DMS 273 (cell line): ENCODE data around the gene SORT1.

Experiments
- DNase-seq: peaks from one replicate; lab custom pipeline; 2025; ENCODE audit not compliant: unreplicated experiment; lab: John Stamatoyannopoulos, UW

Gene SORT1

GRCh38 chr1:109263597-109264378, 133.9 kb downstream of the SORT1 start:
- peak; percentile 79 for DNase-seq

GRCh38 chr1:109263234-109263596, 134.5 kb downstream of the SORT1 start:
- no peak for DNase-seq

- DNase-seq, result no peak
Measured at GRCh38 chr1:109262231-109263055, 135.3 kb downstream of the SORT1 start.

- DNase-seq, result no peak
Measured at GRCh38 chr1:109261578-109261977, 136.1 kb downstream of the SORT1 start.

GRCh38 chr1:109261006-109261405, 136.7 kb downstream of the SORT1 start:
- no peak for DNase-seq

- peak; percentile 44 for DNase-seq
Measured at GRCh38 chr1:109259674-109260557, 137.8 kb downstream of the SORT1 start.
